Lower lobe of right lung (tissue), 2 donors: ENCODE measurements around the gene FBXO42. TPM values are rescaled to one million over a fixed set of nuclear protein-coding genes. Genes with fewer than 3 reads are reported as not detected.
A peak's percentile ranks its signal among the peaks of the same experiment; 100 is the strongest.

ENCODE experiments used
- ATAC-seq, 2 donors: fragments of 200-7000 bp; cut with Tn5 transposase; one replicate each; pipeline ENCODE4 v1.9.1; 2020 to 2022; ENCODE audit warnings: mild to moderate bottlenecking in 2 of 2, moderate library complexity in 2 of 2
- DNase-seq: peaks from one replicate; pipeline ENCODE4 v3.0.0-alpha.2; 2020
- H3K27ac ChIP-seq: fragments of 200-600 bp; one replicate; pipeline ENCODE4 v1.8.0; 2022
- H3K27me3 ChIP-seq: fragments of 200-600 bp; one replicate; pipeline ENCODE4 v1.8.0; 2022; ENCODE audit warnings: low read depth
- H3K36me3 ChIP-seq: fragments of 200-600 bp; one replicate; pipeline ENCODE4 v1.8.0; 2022; ENCODE audit warnings: mild to moderate bottlenecking
- H3K4me1 ChIP-seq: fragments of 200-600 bp; one replicate; pipeline ENCODE4 v1.8.0; 2022
- H3K4me3 ChIP-seq: fragments of 200-600 bp; one replicate; pipeline ENCODE4 v1.8.0; 2022; ENCODE audit warnings: mild to moderate bottlenecking
- H3K9me3 ChIP-seq: fragments of 200-600 bp; one replicate; pipeline ENCODE4 v1.8.0; 2022
- CTCF ChIP-seq: fragments of 200-600 bp; IDR thresholded peaks from one replicate; pipeline ENCODE4 v1.8.0; 2022; ENCODE audit warnings: antibody characterized with exemption, mild to moderate bottlenecking
- intact Hi-C: fragments of 100-400 bp; cut with DNase I; formaldehyde crosslinking; loops from one replicate; pipeline ENCODE4 v1.11.0; 2022
- total RNA-seq: library from RNA; stranded (reverse); fragmentation: NEBNext Ultra II Directional; extraction: Animal tissue kit (Norgen Biotek cat#: 25700); gene quantifications from one replicate; pipeline ENCODE4 v1.2.1, GENCODE V29; 2021
- donor health status: DM: no; HTN: yes; CAD: no; lungs with severe emphysema.

Gene FBXO42
- total RNA-seq, 1 donor from 2014 or later, result 21.5 TPM

- DNase-seq, result no peak
- Histone ChIP-seq H3K4me1 (peaks cover 21% of the 10 kb centered on the region), H3K27me3 (no peaks in the 10 kb centered on the region), H3K9me3 (no peaks in the 10 kb centered on the region), H3K27ac (peak overlapping the region; percentile 92), H3K4me3 (peak overlapping the region; percentile 77), H3K36me3 (no peaks in the 10 kb centered on the region)
- TF ChIP-seq CTCF, result no peak
- intact Hi-C loops, result no loop called here
- ATAC-seq, result no peak
Observed at GRCh38 chr1:16237343-16237830, 114.9 kb downstream of the FBXO42 start.

GRCh38 chr1:16236511-16237342, 115.6 kb downstream of the FBXO42 start, which contains the start of gene CPLANE2:
TSS of gene CPLANE2 (minus strand) at chr1:16237183. CDS start at chr1:16236742, 441 bp downstream.
- intact Hi-C loops, result no loop called here

GRCh38 chr1:16235944-16236510, 116.3 kb downstream of the FBXO42 start:
- no peak for DNase-seq
- H3K4me3 ChIP-seq, result peak overlapping the region; percentile 77
- no peaks in the 10 kb centered on the region for H3K27me3 ChIP-seq
- TF ChIP-seq CTCF, result peak; percentile 35
- no peaks in the 10 kb centered on the region for H3K36me3 ChIP-seq
- H3K4me1 ChIP-seq, result peaks cover 21% of the 10 kb centered on the region
- intact Hi-C loops, result no loop called here
- no peaks in the 10 kb centered on the region for H3K9me3 ChIP-seq
- H3K27ac ChIP-seq, result peak overlapping the region; percentile 92
- peak; percentile 79 to 82 for ATAC-seq

More at GRCh38 chr1:16236511-16237342, 115.6 kb downstream of the FBXO42 start, which contains the start of gene CPLANE2:
- Histone ChIP-seq H3K4me1 (peaks cover 21% of the 10 kb centered on the region), H3K27me3 (no peaks in the 10 kb centered on the region), H3K9me3 (no peaks in the 10 kb centered on the region), H3K36me3 (no peaks in the 10 kb centered on the region), H3K27ac (peak within 1 kb of the TSS; percentile 92), H3K4me3 (peak within 1 kb of the TSS; percentile 77)
- ATAC-seq (peak; percentile 96 to 98), DNase-seq (peak; percentile 97)
- no peak for TF ChIP-seq CTCF

- no peak for TF ChIP-seq CTCF
- Histone ChIP-seq H3K4me1 (peaks cover 21% of the 10 kb centered on the region), H3K9me3 (no peaks in the 10 kb centered on the region), H3K27me3 (no peaks in the 10 kb centered on the region), H3K4me3 (no peak overlapping the region), H3K36me3 (no peaks in the 10 kb centered on the region), H3K27ac (no peak overlapping the region)
- intact Hi-C loops, result no loop called here
- peak; percentile 6 for DNase-seq
- no peak for ATAC-seq
Observed at GRCh38 chr1:16235347-16235746, 116.9 kb downstream of the FBXO42 start.

GRCh38 chr1:16233431-16233830, 118.8 kb downstream of the FBXO42 start:
- Histone ChIP-seq H3K4me3 (no peak overlapping the region), H3K9me3 (no peaks in the 10 kb centered on the region), H3K27me3 (no peaks in the 10 kb centered on the region), H3K27ac (no peak overlapping the region), H3K4me1 (peaks cover 21% of the 10 kb centered on the region), H3K36me3 (no peaks in the 10 kb centered on the region)
- DNase-seq (peak; percentile 38), ATAC-seq (no peak)
- intact Hi-C loops, result no loop called here
- no peak for TF ChIP-seq CTCF
